Loucy (cell line): Measurements from ENCODE around the gene TMEM190.
A peak's percentile ranks its signal among the peaks of the same experiment; 100 is the strongest.
"Not testable (repeated sequence)": the region's sequence is repeated elsewhere in the genome, so short reads cannot be mapped to it uniquely, and the experiment has no call there.

Source experiments
- H2AFZ ChIP-seq: fragments of 200-600 bp; sonication (generic); 2 replicates; pipeline ENCODE4 v1.6.0; 2016; ENCODE audit warnings: antibody characterized with exemption, mild to moderate bottlenecking, low read length, moderate library complexity
- H3F3A ChIP-seq: fragments of 200-600 bp; 2 replicates; pipeline ENCODE4 v1.6.0; 2016; ENCODE audit warnings: antibody characterized with exemption, low read depth, mild to moderate bottlenecking
- H3K27me3 ChIP-seq: fragments of 200-600 bp; sonication (generic); 2 replicates; pipeline ENCODE4 v1.6.1; 2014; ENCODE audit warnings: low read length, mild to moderate bottlenecking; ENCODE audit not compliant: insufficient read depth, poor library complexity, severe bottlenecking
- H3K36me3 ChIP-seq: fragments of 200-600 bp; sonication (generic); 2 replicates; pipeline ENCODE4 v1.6.1; 2016; ENCODE audit warnings: low read length; ENCODE audit not compliant: insufficient read depth
- H3K4me1 ChIP-seq: fragments of 200-600 bp; sonication (generic); 2 replicates; pipeline ENCODE4 v1.5.1; 2014; ENCODE audit warnings: low read length, mild to moderate bottlenecking; ENCODE audit not compliant: insufficient read depth, poor library complexity, severe bottlenecking
- H3K4me2 ChIP-seq: fragments of 200-600 bp; sonication (generic); 2 replicates; pipeline ENCODE4 v1.6.0; 2014; ENCODE audit warnings: antibody characterized with exemption, low read length, low read depth, mild to moderate bottlenecking; ENCODE audit not compliant: poor library complexity, severe bottlenecking
- H3K4me3 ChIP-seq: fragments of 200-600 bp; sonication (generic); 2 replicates; pipeline ENCODE4 v1.5.1; 2014; ENCODE audit warnings: low read length, mild to moderate bottlenecking, mixed read lengths; ENCODE audit not compliant: poor library complexity, severe bottlenecking
- H3K79me2 ChIP-seq: fragments of 200-600 bp; sonication (generic); 2 replicates; pipeline ENCODE4 v1.6.1; 2014; ENCODE audit warnings: low read length; ENCODE audit not compliant: insufficient read depth
- H3K9ac ChIP-seq: fragments of 200-600 bp; sonication (generic); 2 replicates; pipeline ENCODE4 v1.6.0; 2014; ENCODE audit warnings: mild to moderate bottlenecking, low read depth, low read length, moderate library complexity; ENCODE audit not compliant: poor library complexity, severe bottlenecking
- H3K9me2 ChIP-seq: fragments of 200-600 bp; sonication (generic); replicated peaks from 2 replicates; pipeline ENCODE4 v1.6.1; 2016; ENCODE audit warnings: low read depth, low read length, mixed read lengths
- H3K9me3 ChIP-seq: fragments of 200-600 bp; sonication (generic); 2 replicates; pipeline ENCODE4 v1.6.1; 2014; ENCODE audit warnings: mild to moderate bottlenecking, antibody characterized with exemption, low read length, low read depth; ENCODE audit not compliant: insufficient read depth
- H4K20me1 ChIP-seq: fragments of 200-600 bp; sonication (generic); 2 replicates; pipeline ENCODE4 v1.6.0; 2014; ENCODE audit warnings: antibody characterized with exemption, low read length, mild to moderate bottlenecking; ENCODE audit not compliant: insufficient read depth, poor library complexity, severe bottlenecking
- EZH2phosphoT487 ChIP-seq: fragments of 200-600 bp; IDR thresholded peaks from 2 replicates; pipeline ENCODE4 v1.6.1; 2018; ENCODE audit warnings: antibody characterized with exemption, mild to moderate bottlenecking, moderate library complexity, borderline replicate concordance
- TF ChIP-seq, protein P1 (sequence below): fragments of 200-600 bp; sonication (generic); conservative IDR thresholded peaks from 2 replicates; pipeline ENCODE4 v1.5.1; 2014; ENCODE audit warnings: mild to moderate bottlenecking, antibody characterized with exemption, low read length

The TMEM190 gene

DNA sequence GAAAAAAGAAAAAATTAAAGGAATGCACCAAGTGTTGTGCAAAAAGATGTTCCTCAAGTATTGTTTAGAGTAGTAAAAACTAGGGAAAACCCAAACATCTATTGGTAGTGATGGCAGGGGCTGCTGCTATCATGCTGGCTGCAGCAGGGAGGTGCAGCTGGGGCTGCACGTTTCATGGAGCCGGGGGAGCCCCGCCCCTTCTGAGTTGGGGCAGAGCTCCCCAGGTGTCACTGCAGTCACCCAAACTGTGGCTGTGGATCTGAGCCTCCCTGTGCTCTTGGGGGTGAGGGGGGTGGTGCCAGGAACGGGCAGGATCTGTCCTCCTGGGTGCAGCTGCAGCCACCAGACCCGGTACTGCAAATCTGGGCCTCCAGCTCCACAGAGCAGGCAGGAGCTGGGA, 42.5 kb downstream of the TMEM190 start:
- Histone ChIP-seq H4K20me1 (no peaks in the 10 kb centered on the region), H3K4me2 (no peak overlapping the region), H3K36me3 (no peaks in the 10 kb centered on the region), H3K9ac (no peak overlapping the region), H3K27me3 (no peaks in the 10 kb centered on the region), H3K4me3 (no peak overlapping the region), H3K9me3 (no peaks in the 10 kb centered on the region), H3F3A (peaks cover 4% of the 10 kb centered on the region), H2AFZ (no peak overlapping the region), H3K4me1 (peaks cover 19% of the 10 kb centered on the region), H3K79me2 (no peaks in the 10 kb centered on the region), H3K9me2 (no peaks in the 10 kb centered on the region)
- TF ChIP-seq, protein P1, sequence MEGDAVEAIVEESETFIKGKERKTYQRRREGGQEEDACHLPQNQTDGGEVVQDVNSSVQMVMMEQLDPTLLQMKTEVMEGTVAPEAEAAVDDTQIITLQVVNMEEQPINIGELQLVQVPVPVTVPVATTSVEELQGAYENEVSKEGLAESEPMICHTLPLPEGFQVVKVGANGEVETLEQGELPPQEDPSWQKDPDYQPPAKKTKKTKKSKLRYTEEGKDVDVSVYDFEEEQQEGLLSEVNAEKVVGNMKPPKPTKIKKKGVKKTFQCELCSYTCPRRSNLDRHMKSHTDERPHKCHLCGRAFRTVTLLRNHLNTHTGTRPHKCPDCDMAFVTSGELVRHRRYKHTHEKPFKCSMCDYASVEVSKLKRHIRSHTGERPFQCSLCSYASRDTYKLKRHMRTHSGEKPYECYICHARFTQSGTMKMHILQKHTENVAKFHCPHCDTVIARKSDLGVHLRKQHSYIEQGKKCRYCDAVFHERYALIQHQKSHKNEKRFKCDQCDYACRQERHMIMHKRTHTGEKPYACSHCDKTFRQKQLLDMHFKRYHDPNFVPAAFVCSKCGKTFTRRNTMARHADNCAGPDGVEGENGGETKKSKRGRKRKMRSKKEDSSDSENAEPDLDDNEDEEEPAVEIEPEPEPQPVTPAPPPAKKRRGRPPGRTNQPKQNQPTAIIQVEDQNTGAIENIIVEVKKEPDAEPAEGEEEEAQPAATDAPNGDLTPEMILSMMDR, result no peak
- no peak for TF ChIP-seq EZH2phosphoT487

DNA sequence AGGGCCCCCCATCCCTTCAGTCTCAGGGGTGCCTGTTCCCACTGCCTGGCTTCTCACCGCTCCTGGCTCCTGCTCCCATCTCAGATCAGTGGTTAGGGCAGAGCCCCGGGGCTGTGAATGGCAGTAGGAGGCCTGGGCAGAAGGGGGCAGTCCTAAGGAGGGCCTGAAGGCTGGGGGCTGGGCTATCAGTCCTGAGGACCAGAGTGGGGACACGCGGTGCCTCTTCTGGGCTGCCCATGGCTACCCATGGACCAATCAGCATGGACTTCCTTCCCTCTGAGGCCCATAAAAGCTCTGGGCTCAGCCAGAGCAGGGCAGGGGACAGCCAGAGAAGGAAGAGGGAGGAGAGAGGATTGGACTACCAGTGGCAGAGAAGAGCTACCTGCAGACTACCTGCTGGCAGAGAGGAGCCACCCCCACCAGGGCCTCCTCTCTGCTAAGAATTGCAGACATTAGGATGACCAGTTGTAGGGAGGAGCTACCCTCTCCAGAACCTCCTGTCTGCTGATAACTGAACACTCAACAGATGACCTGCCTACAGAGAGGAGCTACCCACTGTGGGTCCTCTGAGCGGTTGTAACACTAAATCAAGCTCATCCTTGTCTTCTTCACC, 43.1 kb downstream of the TMEM190 start:
- no peak overlapping the region for H3K9ac ChIP-seq
- no peaks in the 10 kb centered on the region for H3K9me2 ChIP-seq
- H3F3A ChIP-seq, result peaks cover 4% of the 10 kb centered on the region
- H4K20me1 ChIP-seq, result no peaks in the 10 kb centered on the region
- H3K9me3 ChIP-seq, result no peaks in the 10 kb centered on the region
- no peaks in the 10 kb centered on the region for H3K27me3 ChIP-seq
- H3K4me3 ChIP-seq, result no peak overlapping the region
- TF ChIP-seq, protein P1, result no peak
- no peak for TF ChIP-seq EZH2phosphoT487
- H3K36me3 ChIP-seq, result no peaks in the 10 kb centered on the region
- no peak overlapping the region for H2AFZ ChIP-seq
- peaks cover 19% of the 10 kb centered on the region for H3K4me1 ChIP-seq
- no peak overlapping the region for H3K4me2 ChIP-seq
- H3K79me2 ChIP-seq, result no peaks in the 10 kb centered on the region

DNA sequence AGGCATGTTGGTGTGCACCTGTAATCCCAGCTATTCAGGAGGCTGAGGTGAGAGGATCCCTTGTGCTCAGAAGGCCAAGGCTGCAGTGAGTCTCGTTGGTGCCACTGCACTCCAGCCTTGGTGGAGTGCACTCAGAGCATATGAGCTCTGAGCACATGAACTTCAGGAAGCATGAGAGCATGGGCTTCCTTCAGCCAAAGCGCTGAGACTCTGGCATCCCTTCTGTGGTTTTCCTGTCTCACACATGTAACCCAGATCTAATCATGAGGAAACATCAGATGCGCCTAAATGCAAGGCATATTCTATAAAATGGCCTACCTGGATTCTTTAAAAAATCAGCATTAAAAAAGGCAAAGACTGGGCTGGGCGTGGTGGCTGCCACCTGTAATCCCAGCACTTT, 44.7 kb downstream of the TMEM190 start:
- not testable (repeated sequence) for H3K79me2 ChIP-seq, H3K27me3 ChIP-seq, H4K20me1 ChIP-seq, H3K9me3 ChIP-seq, H3K36me3 ChIP-seq, H3F3A ChIP-seq, H3K9me2 ChIP-seq, H2AFZ ChIP-seq
- Histone ChIP-seq H3K4me2 (peak overlapping the region; percentile 60), H3K4me3 (peak overlapping the region; percentile 20), H3K9ac (peak overlapping the region; percentile 59), H3K4me1 (peaks cover 19% of the 10 kb centered on the region)
